ENCODE results near the gene BDH1.
A peak's percentile ranks its signal among the peaks of the same experiment; 100 is the strongest.

Gene BDH1

DNA sequence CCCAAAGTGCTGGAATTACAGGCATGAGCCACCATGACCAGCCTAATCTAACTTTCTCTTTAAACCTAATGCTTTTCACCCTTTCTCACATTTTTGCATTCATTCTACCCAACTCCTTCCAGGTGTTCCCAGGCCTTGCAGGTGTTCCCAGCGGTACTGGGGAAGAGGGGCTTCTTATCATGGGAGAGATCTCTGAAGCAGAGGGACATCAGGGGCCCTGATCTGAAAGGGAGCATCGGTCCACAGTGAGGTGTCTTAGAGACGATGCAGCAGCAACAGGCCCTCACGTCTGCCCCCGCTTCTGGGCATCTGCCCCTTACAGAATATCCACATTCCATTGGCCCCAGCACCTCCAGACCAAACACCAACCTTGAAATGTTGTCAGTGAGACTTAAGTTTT, 29.0 kb upstream of the BDH1 start:
- no peaks in the 10 kb centered on the region for H3K36me3 ChIP-seq (ENCODE audit: control insufficient read depth, insufficient read depth, low read length)
- DNase-seq = no peak
- WGBS (ENCODE audit: extremely low coverage, insufficient coverage, low lambda C conversion rate) = no CpG with 5 or more reads among the region's 5 CpGs
- no peak overlapping the region for H3K18ac ChIP-seq (ENCODE audit: low read length)
- H4K8ac ChIP-seq (ENCODE audit: low read depth, low read length) = no peak overlapping the region
- no peak overlapping the region for H3K9ac ChIP-seq (ENCODE audit: low read length)
- no peak overlapping the region for H4K5ac ChIP-seq (ENCODE audit: low read length)
- H3K4me1 ChIP-seq (ENCODE audit: control insufficient read depth, low read depth, low read length) = no peaks in the 10 kb centered on the region
- no peak overlapping the region for H2AK5ac ChIP-seq (ENCODE audit: low read length)
- H3K4me3 ChIP-seq (ENCODE audit: low read length) = no peak overlapping the region
- H3K27me3 ChIP-seq (ENCODE audit: insufficient read depth, low read length, poor library complexity) = no peaks in the 10 kb centered on the region
- H3K79me1 ChIP-seq (ENCODE audit: low read length) = no peaks in the 10 kb centered on the region
- H3K79me2 ChIP-seq (ENCODE audit: control insufficient read depth, insufficient read depth, low read length) = no peaks in the 10 kb centered on the region
- H2BK120ac ChIP-seq (ENCODE audit: low read depth, low read length) = no peak overlapping the region
- H3K4me2 ChIP-seq (ENCODE audit: low read length) = no peak overlapping the region
- H3K4ac ChIP-seq (ENCODE audit: low read depth, low read length) = no peak overlapping the region
- H3K23ac ChIP-seq (ENCODE audit: low read length) = no peak overlapping the region
- H2BK5ac ChIP-seq (ENCODE audit: low read length) = no peak overlapping the region
- no peak overlapping the region for H3K27ac ChIP-seq (ENCODE audit: low read depth, low read length)
- H3K56ac ChIP-seq (ENCODE audit: low read length) = no peak overlapping the region
- no peak overlapping the region for H2BK15ac ChIP-seq (replicated peaks; ENCODE audit: low read depth)

DNA sequence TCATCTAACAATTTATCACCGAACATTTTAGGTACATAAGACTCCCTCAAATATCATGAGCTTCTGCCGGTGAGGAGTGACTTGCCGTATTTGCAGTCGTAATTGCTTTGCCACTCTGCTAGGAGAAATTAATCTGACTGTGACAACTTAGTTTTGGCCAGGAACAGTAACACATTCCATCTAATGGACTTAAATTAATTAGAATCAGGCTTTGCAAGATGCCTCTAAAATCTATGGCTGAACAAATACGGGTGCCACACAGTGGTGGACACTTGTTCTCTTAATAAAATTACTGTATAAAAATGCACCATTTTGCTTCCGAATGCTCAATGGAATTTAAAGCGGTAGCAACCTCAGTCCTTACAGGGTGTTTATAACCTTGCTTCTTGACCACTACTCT, 27.6 kb upstream of the BDH1 start:
- H3K23ac ChIP-seq (ENCODE audit: low read length) = no peak overlapping the region
- H3K9ac ChIP-seq (ENCODE audit: low read length) = no peak overlapping the region
- no peak overlapping the region for H3K18ac ChIP-seq (ENCODE audit: low read length)
- H3K27me3 ChIP-seq (ENCODE audit: insufficient read depth, low read length, poor library complexity) = no peaks in the 10 kb centered on the region
- no peak overlapping the region for H3K4ac ChIP-seq (ENCODE audit: low read depth, low read length)
- H3K36me3 ChIP-seq (ENCODE audit: control insufficient read depth, insufficient read depth, low read length) = no peaks in the 10 kb centered on the region
- H3K4me1 ChIP-seq (ENCODE audit: control insufficient read depth, low read depth, low read length) = no peaks in the 10 kb centered on the region
- no peak overlapping the region for H3K4me2 ChIP-seq (ENCODE audit: low read length)
- H2BK120ac ChIP-seq (ENCODE audit: low read depth, low read length) = no peak overlapping the region
- no peak overlapping the region for H2AK5ac ChIP-seq (ENCODE audit: low read length)
- no peak overlapping the region for H3K56ac ChIP-seq (ENCODE audit: low read length)
- no peaks in the 10 kb centered on the region for H3K79me1 ChIP-seq (ENCODE audit: low read length)
- no peak overlapping the region for H2BK5ac ChIP-seq (ENCODE audit: low read length)
- H3K27ac ChIP-seq (ENCODE audit: low read depth, low read length) = no peak overlapping the region
- DNase-seq = no peak
- no peak overlapping the region for H4K5ac ChIP-seq (ENCODE audit: low read length)
- WGBS (ENCODE audit: extremely low coverage, insufficient coverage, low lambda C conversion rate) = no CpG with 5 or more reads among the region's 7 CpGs
- H4K8ac ChIP-seq (ENCODE audit: low read depth, low read length) = no peak overlapping the region
- no peak overlapping the region for H2BK15ac ChIP-seq (replicated peaks; ENCODE audit: low read depth)
- no peak overlapping the region for H3K4me3 ChIP-seq (ENCODE audit: low read length)
- no peaks in the 10 kb centered on the region for H3K79me2 ChIP-seq (ENCODE audit: control insufficient read depth, insufficient read depth, low read length)

DNA sequence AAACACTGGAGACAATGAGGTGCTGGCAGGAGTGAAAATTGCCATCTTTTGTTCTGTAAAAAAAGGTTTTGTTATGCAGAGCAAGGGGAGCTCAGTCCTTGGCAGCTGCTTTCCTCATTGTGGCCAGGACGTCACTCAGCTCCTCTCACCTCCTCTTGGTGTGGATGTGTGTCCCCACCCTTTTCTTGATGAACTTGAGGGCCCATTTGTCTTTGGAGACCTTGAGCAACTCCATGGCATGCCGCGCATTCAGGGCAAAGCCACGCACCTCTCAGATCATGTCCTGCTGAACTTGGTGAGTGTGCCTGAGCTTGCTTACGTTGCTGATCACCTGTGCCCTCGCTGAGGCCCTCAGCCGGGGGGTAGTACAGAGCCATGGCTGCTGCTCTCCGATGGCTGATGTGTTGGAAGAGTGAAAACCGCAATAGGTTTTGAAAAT, 24.5 kb upstream of the BDH1 start:
- no peak for DNase-seq
- WGBS (ENCODE audit: extremely low coverage, insufficient coverage, low lambda C conversion rate) = no CpG with 5 or more reads among the region's 9 CpGs

DNA sequence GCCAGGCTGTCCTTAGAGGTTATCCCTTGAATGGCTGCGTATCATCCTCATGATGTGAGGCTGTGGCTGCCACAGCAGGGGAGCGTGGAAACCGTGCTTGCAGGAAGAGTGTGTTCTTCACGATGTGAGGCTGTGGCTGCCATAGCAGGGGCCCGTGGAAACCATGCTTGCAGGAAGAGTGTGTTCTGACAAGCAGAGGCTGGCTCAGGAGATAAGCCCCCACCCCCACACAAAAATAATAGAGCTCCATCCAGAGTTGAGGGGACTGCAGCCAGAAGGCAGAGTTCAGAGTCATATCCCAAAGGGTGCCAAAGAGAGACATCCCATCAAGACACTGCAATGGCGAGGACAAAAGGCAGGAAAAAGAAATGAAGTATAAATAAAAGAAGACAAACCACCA, 22.6 kb upstream of the BDH1 start:
- H3K56ac ChIP-seq (ENCODE audit: low read length) = no peak overlapping the region
- no peak overlapping the region for H2BK15ac ChIP-seq (replicated peaks; ENCODE audit: low read depth)
- no peak overlapping the region for H3K9ac ChIP-seq (ENCODE audit: low read length)
- H3K27ac ChIP-seq (ENCODE audit: low read depth, low read length) = no peak overlapping the region
- H3K4me3 ChIP-seq (ENCODE audit: low read length) = no peak overlapping the region
- no peak overlapping the region for H3K18ac ChIP-seq (ENCODE audit: low read length)
- H3K79me1 ChIP-seq (ENCODE audit: low read length) = no peaks in the 10 kb centered on the region
- H2BK120ac ChIP-seq (ENCODE audit: low read depth, low read length) = no peak overlapping the region
- no peak overlapping the region for H2BK5ac ChIP-seq (ENCODE audit: low read length)
- no peak overlapping the region for H3K23ac ChIP-seq (ENCODE audit: low read length)
- no CpG with 5 or more reads among the region's 6 CpGs for WGBS (ENCODE audit: extremely low coverage, insufficient coverage, low lambda C conversion rate)
- DNase-seq = no peak
- no peaks in the 10 kb centered on the region for H3K27me3 ChIP-seq (ENCODE audit: insufficient read depth, low read length, poor library complexity)
- no peaks in the 10 kb centered on the region for H3K79me2 ChIP-seq (ENCODE audit: control insufficient read depth, insufficient read depth, low read length)
- no peaks in the 10 kb centered on the region for H3K36me3 ChIP-seq (ENCODE audit: control insufficient read depth, insufficient read depth, low read length)
- no peak overlapping the region for H3K4ac ChIP-seq (ENCODE audit: low read depth, low read length)
- H3K4me2 ChIP-seq (ENCODE audit: low read length) = no peak overlapping the region
- H3K4me1 ChIP-seq (ENCODE audit: control insufficient read depth, low read depth, low read length) = peaks cover 14% of the 10 kb centered on the region
- H4K8ac ChIP-seq (ENCODE audit: low read depth, low read length) = no peak overlapping the region
- no peak overlapping the region for H2AK5ac ChIP-seq (ENCODE audit: low read length)
- no peak overlapping the region for H4K5ac ChIP-seq (ENCODE audit: low read length)

More for the DNA sequence above, 24.5 kb upstream of the BDH1 start:
- H3K56ac ChIP-seq (ENCODE audit: low read length) = no peak overlapping the region
- H2BK5ac ChIP-seq (ENCODE audit: low read length) = no peak overlapping the region
- no peak overlapping the region for H4K8ac ChIP-seq (ENCODE audit: low read depth, low read length)
- H3K23ac ChIP-seq (ENCODE audit: low read length) = no peak overlapping the region
- no peak overlapping the region for H3K9ac ChIP-seq (ENCODE audit: low read length)
- no peak overlapping the region for H2BK15ac ChIP-seq (replicated peaks; ENCODE audit: low read depth)
- no peaks in the 10 kb centered on the region for H3K36me3 ChIP-seq (ENCODE audit: control insufficient read depth, insufficient read depth, low read length)
- H3K4ac ChIP-seq (ENCODE audit: low read depth, low read length) = no peak overlapping the region
- H3K79me2 ChIP-seq (ENCODE audit: control insufficient read depth, insufficient read depth, low read length) = no peaks in the 10 kb centered on the region
- no peak overlapping the region for H2BK120ac ChIP-seq (ENCODE audit: low read depth, low read length)
- H3K27me3 ChIP-seq (ENCODE audit: insufficient read depth, low read length, poor library complexity) = no peaks in the 10 kb centered on the region
- H3K18ac ChIP-seq (ENCODE audit: low read length) = no peak overlapping the region
- no peak overlapping the region for H3K4me2 ChIP-seq (ENCODE audit: low read length)
- no peak overlapping the region for H3K27ac ChIP-seq (ENCODE audit: low read depth, low read length)
- H2AK5ac ChIP-seq (ENCODE audit: low read length) = no peak overlapping the region
- no peak overlapping the region for H3K4me3 ChIP-seq (ENCODE audit: low read length)
- no peaks in the 10 kb centered on the region for H3K79me1 ChIP-seq (ENCODE audit: low read length)
- H3K4me1 ChIP-seq (ENCODE audit: control insufficient read depth, low read depth, low read length) = peaks cover 4% of the 10 kb centered on the region
- H4K5ac ChIP-seq (ENCODE audit: low read length) = no peak overlapping the region

DNA sequence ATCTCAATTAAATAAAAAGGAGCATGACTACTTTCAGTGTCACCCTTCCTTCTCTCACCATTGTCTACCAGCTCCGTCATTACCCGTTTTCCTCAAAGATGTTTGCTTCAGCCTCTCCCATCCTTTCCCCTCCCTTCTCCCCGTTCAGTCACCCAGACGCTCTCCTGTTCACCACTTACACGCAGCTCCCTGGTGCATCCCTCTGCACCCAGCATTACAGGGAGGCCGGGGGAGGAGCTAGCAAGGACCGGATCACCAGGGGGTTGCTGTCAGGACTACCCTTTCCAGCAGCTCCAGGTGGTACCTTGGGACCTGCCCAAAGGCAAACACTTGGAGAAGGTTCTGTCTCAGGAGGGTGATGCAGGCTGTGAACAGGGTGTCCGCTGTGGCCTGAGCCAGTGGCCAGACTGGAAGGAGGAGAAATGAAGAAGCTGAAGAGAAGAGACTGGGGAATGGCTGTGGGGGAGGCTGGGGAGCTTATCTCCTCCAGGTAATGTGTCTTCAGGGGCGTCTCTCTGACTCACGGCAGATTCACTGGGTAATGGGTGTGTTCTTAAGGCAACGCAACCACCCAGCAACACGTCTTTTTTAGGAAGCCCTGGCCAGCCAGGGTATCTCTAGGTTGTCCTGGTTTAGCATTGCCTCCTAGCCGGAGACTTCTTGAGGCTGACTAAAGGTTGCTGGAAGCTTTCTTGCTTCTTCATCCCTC, 21.8 kb upstream of the BDH1 start:
- no peak overlapping the region for H3K4me3 ChIP-seq (ENCODE audit: low read length)
- no peak overlapping the region for H2BK15ac ChIP-seq (replicated peaks; ENCODE audit: low read depth)
- no peak overlapping the region for H2BK120ac ChIP-seq (ENCODE audit: low read depth, low read length)
- H4K8ac ChIP-seq (ENCODE audit: low read depth, low read length) = no peak overlapping the region
- no peak overlapping the region for H3K4me2 ChIP-seq (ENCODE audit: low read length)
- no peak overlapping the region for H3K9ac ChIP-seq (ENCODE audit: low read length)
- WGBS (ENCODE audit: extremely low coverage, insufficient coverage, low lambda C conversion rate) = no CpG with 5 or more reads among the region's 13 CpGs
- H3K27me3 ChIP-seq (ENCODE audit: insufficient read depth, low read length, poor library complexity) = no peaks in the 10 kb centered on the region
- no peak overlapping the region for H4K5ac ChIP-seq (ENCODE audit: low read length)
- peak overlapping the region; percentile 22 for H3K56ac ChIP-seq (ENCODE audit: low read length)
- no peak overlapping the region for H3K27ac ChIP-seq (ENCODE audit: low read depth, low read length)
- no peak overlapping the region for H2AK5ac ChIP-seq (ENCODE audit: low read length)
- no peak overlapping the region for H3K18ac ChIP-seq (ENCODE audit: low read length)
- no peaks in the 10 kb centered on the region for H3K79me1 ChIP-seq (ENCODE audit: low read length)
- no peak overlapping the region for H2BK5ac ChIP-seq (ENCODE audit: low read length)
- peaks cover 15% of the 10 kb centered on the region for H3K4me1 ChIP-seq (ENCODE audit: control insufficient read depth, low read depth, low read length)
- no peaks in the 10 kb centered on the region for H3K79me2 ChIP-seq (ENCODE audit: control insufficient read depth, insufficient read depth, low read length)
- no peak overlapping the region for H3K4ac ChIP-seq (ENCODE audit: low read depth, low read length)
- H3K36me3 ChIP-seq (ENCODE audit: control insufficient read depth, insufficient read depth, low read length) = no peaks in the 10 kb centered on the region
- H3K23ac ChIP-seq (ENCODE audit: low read length) = no peak overlapping the region
- DNase-seq = no peak

DNA sequence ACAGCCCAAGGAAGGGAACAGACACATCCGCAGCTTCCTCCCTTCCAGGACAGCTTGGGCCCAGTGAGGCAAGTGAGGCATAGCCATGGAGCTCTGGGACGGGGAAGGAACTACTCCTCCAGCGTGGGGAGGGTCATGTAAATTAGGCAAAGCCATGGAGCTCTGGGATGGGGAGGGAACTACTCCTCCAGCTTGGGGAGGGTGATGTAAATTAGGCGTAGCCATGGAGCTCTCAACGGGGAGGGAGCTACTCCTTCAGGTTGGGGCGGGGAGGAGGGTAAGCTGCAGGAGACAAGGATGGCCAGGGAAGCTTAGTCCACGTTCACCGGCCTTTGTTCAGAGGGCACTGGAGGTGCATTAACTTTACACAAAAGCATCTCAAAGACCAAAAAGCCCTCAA, 21.1 kb upstream of the BDH1 start:
- no CpG with 5 or more reads among the region's 8 CpGs for WGBS (ENCODE audit: extremely low coverage, insufficient coverage, low lambda C conversion rate)
- no peak overlapping the region for H3K18ac ChIP-seq (ENCODE audit: low read length)

More for the DNA sequence above, 21.1 kb upstream of the BDH1 start:
- H3K4me2 ChIP-seq (ENCODE audit: low read length) = no peak overlapping the region
- peak overlapping the region; percentile 69 for H3K56ac ChIP-seq (ENCODE audit: low read length)
- no peak overlapping the region for H3K23ac ChIP-seq (ENCODE audit: low read length)
- no peak overlapping the region for H3K9ac ChIP-seq (ENCODE audit: low read length)
- no peak overlapping the region for H4K5ac ChIP-seq (ENCODE audit: low read length)
- no peak overlapping the region for H2BK120ac ChIP-seq (ENCODE audit: low read depth, low read length)
- no peak for DNase-seq
- H3K27me3 ChIP-seq (ENCODE audit: insufficient read depth, low read length, poor library complexity) = no peaks in the 10 kb centered on the region
- no peak overlapping the region for H4K8ac ChIP-seq (ENCODE audit: low read depth, low read length)
- H3K36me3 ChIP-seq (ENCODE audit: control insufficient read depth, insufficient read depth, low read length) = no peaks in the 10 kb centered on the region
- H2AK5ac ChIP-seq (ENCODE audit: low read length) = no peak overlapping the region
- no peak overlapping the region for H2BK5ac ChIP-seq (ENCODE audit: low read length)
- H3K79me1 ChIP-seq (ENCODE audit: low read length) = no peaks in the 10 kb centered on the region
- no peak overlapping the region for H2BK15ac ChIP-seq (replicated peaks; ENCODE audit: low read depth)
- no peaks in the 10 kb centered on the region for H3K79me2 ChIP-seq (ENCODE audit: control insufficient read depth, insufficient read depth, low read length)
- peaks cover 15% of the 10 kb centered on the region for H3K4me1 ChIP-seq (ENCODE audit: control insufficient read depth, low read depth, low read length)
- H3K4me3 ChIP-seq (ENCODE audit: low read length) = no peak overlapping the region
- no peak overlapping the region for H3K4ac ChIP-seq (ENCODE audit: low read depth, low read length)
- H3K27ac ChIP-seq (ENCODE audit: low read depth, low read length) = no peak overlapping the region
